Mesenchymal stem cell (in vitro differentiated cells and primary cell): ENCODE measurements around the gene P2RX4.

Source experiments
- DNase-seq: peaks from one replicate; pipeline ENCODE4 v3.0.0-alpha.2; 2013
- H2AFZ ChIP-seq: one replicate; pipeline ENCODE4 v1.6.1; 2013; ENCODE audit warnings: low read depth, mild to moderate bottlenecking, control low read depth, inconsistent platforms, low read length, moderate library complexity
- H2AK5ac ChIP-seq: 2 replicates; pipeline ENCODE4 v1.6.1; 2013; ENCODE audit warnings: low read length, moderate library complexity, mild to moderate bottlenecking, inconsistent platforms; ENCODE audit not compliant: severe bottlenecking
- H2BK120ac ChIP-seq: one replicate; pipeline ENCODE4 v1.6.1; 2013; ENCODE audit warnings: low read depth, mild to moderate bottlenecking, inconsistent platforms, low read length, moderate library complexity
- H2BK12ac ChIP-seq, 2 experiments: one replicate each; pipeline ENCODE4 v1.6.1; 2013; ENCODE audit warnings: inconsistent platforms in 2 of 2, low read length in 2 of 2, mild to moderate bottlenecking in 2 of 2, moderate library complexity in 2 of 2, control low read depth in 1 of 2
- H2BK15ac ChIP-seq: one replicate; pipeline ENCODE4 v1.6.1; 2013; ENCODE audit warnings: mild to moderate bottlenecking, low read depth, inconsistent platforms; ENCODE audit not compliant: poor library complexity, severe bottlenecking
- H2BK5ac ChIP-seq: 2 replicates; pipeline ENCODE4 v1.6.1; 2013; ENCODE audit warnings: low read depth, mild to moderate bottlenecking, low read length, control low read depth, inconsistent platforms; ENCODE audit not compliant: poor library complexity, severe bottlenecking
- H3K14ac ChIP-seq, 2 experiments: one replicate each; pipeline ENCODE4 v1.6.1; 2013; ENCODE audit warnings: inconsistent platforms in 2 of 2, low read length in 2 of 2, control low read depth in 1 of 2, mild to moderate bottlenecking in 1 of 2, moderate library complexity in 1 of 2
- H3K18ac ChIP-seq, 2 experiments: one replicate each; pipeline ENCODE4 v1.6.1; 2013; ENCODE audit warnings: inconsistent platforms in 2 of 2, low read length in 2 of 2, control low read depth in 1 of 2, low read depth in 1 of 2, mild to moderate bottlenecking in 1 of 2
- H3K23ac ChIP-seq, 2 experiments: one replicate each; pipeline ENCODE4 v1.6.1; 2013; ENCODE audit warnings: inconsistent platforms in 2 of 2, low read length in 2 of 2, mild to moderate bottlenecking in 2 of 2, moderate library complexity in 2 of 2, control low read depth in 1 of 2
- H3K27ac ChIP-seq: 2 replicates; pipeline ENCODE4 v1.5.1; 2013; ENCODE audit warnings: mild to moderate bottlenecking, moderate library complexity, low read length, control low read depth, inconsistent platforms; ENCODE audit not compliant: poor library complexity, severe bottlenecking
- H3K27me3 ChIP-seq, 2 experiments: 2 replicates each; pipeline versions ENCODE4 v1.6.1 to v1.7.0; 2013; ENCODE audit warnings: low read length in 2 of 2, mild to moderate bottlenecking in 2 of 2, moderate library complexity in 2 of 2, control low read depth in 1 of 2, inconsistent platforms in 1 of 2; ENCODE audit not compliant: control insufficient read depth in 1 of 2, insufficient read depth in 1 of 2
- H3K36me3 ChIP-seq, 2 experiments: 2 replicates each; pipeline versions ENCODE4 v1.6.1 to v1.7.0; 2013; ENCODE audit warnings: low read length in 2 of 2, control low read depth in 1 of 2, inconsistent platforms in 1 of 2, low read depth in 1 of 2, mild to moderate bottlenecking in 1 of 2; ENCODE audit not compliant: insufficient read depth in 2 of 2, control insufficient read depth in 1 of 2
- H3K4ac ChIP-seq, 2 experiments: one replicate each; pipeline ENCODE4 v1.6.1; 2013; ENCODE audit warnings: inconsistent platforms in 2 of 2, low read length in 2 of 2, mild to moderate bottlenecking in 2 of 2, moderate library complexity in 2 of 2, control low read depth in 1 of 2, low read depth in 1 of 2
- H3K4me1 ChIP-seq: 2 replicates; pipeline ENCODE4 v1.6.1; 2013; ENCODE audit warnings: low read depth, low read length, control low read depth; ENCODE audit not compliant: control insufficient read depth, insufficient read depth
- H3K4me2 ChIP-seq: 2 replicates; pipeline ENCODE4 v1.6.1; 2013; ENCODE audit warnings: low read length, mild to moderate bottlenecking, inconsistent platforms; ENCODE audit not compliant: poor library complexity, severe bottlenecking
- H3K4me3 ChIP-seq, 2 experiments: 2 replicates each; pipeline versions ENCODE4 v1.5.1 to v1.7.0; 2013; ENCODE audit warnings: low read length in 2 of 2, mild to moderate bottlenecking in 2 of 2, control low read depth in 1 of 2, low read depth in 1 of 2; ENCODE audit not compliant: insufficient read depth in 1 of 2
- H3K79me1 ChIP-seq: replicated peaks from 2 replicates; pipeline ENCODE4 v1.6.1; 2013; ENCODE audit warnings: mild to moderate bottlenecking, control low read depth, low read length, inconsistent platforms; ENCODE audit not compliant: poor library complexity, severe bottlenecking
- H3K9ac ChIP-seq: 2 replicates; pipeline ENCODE4 v1.7.0; 2013; ENCODE audit warnings: mild to moderate bottlenecking, low read length, moderate library complexity
- H3K9me3 ChIP-seq: 2 replicates; pipeline ENCODE4 v1.7.0; 2013; ENCODE audit warnings: mild to moderate bottlenecking, low read length; ENCODE audit not compliant: control insufficient read depth
- H4K8ac ChIP-seq: one replicate; pipeline ENCODE4 v1.6.1; 2013; ENCODE audit warnings: inconsistent platforms, mild to moderate bottlenecking, low read length, moderate library complexity
- H4K91ac ChIP-seq: one replicate; pipeline ENCODE4 v1.6.1; 2013; ENCODE audit warnings: mild to moderate bottlenecking, low read length, inconsistent platforms
- WGBS: methylation state at CpG from one replicate; pipeline ENCODE4 v1.1.7; 2013; ENCODE audit warnings: mixed read lengths; 5-methylcytosine and 5-hydroxymethylcytosine counted together

P2RX4 gene

DNA sequence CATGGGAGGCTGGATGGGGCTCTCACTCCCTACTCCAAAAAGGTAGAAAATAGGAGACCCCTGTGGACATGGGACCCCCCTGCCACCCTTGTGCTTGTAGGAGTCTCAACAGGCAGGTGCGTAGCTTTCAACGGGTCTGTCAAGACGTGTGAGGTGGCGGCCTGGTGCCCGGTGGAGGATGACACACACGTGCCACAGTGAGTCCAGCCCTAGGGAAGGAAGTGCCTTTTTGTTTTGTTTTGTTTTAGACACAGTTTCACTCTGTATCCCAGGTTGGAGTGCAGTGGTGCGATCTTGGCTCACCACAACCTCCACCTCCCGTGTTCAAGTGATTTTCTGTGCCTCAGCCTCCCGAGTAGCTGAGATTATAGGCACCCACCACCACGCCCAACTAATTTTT lies 12.9 kb downstream of the P2RX4 start:
- no peak for DNase-seq
- H3K4me3 ChIP-seq = no peak overlapping the region
- H2AK5ac ChIP-seq = no peak overlapping the region
- no peak overlapping the region for H2BK12ac ChIP-seq
- no peaks in the 10 kb centered on the region for H3K79me1 ChIP-seq
- no peak overlapping the region for H2BK120ac ChIP-seq
- H2BK15ac ChIP-seq = no peak overlapping the region
- no peak overlapping the region for H4K8ac ChIP-seq
- H3K27me3 ChIP-seq = no peaks in the 10 kb centered on the region
- peaks cover 2% of the 10 kb centered on the region for H3K4me1 ChIP-seq
- H4K91ac ChIP-seq = no peak overlapping the region
- peaks cover 5 to 8% of the 10 kb centered on the region in 2 experiments for H3K36me3 ChIP-seq
- no peak overlapping the region for H3K27ac ChIP-seq
- H3K23ac ChIP-seq = no peak overlapping the region
- H3K4me2 ChIP-seq = no peak overlapping the region
- 97% methylated on average over 10 of the region's 10 CpGs for WGBS
- H2AFZ ChIP-seq = no peak overlapping the region
- H2BK5ac ChIP-seq = no peak overlapping the region
- H3K9me3 ChIP-seq = no peaks in the 10 kb centered on the region
- H3K9ac ChIP-seq = no peak overlapping the region
- no peak overlapping the region for H3K18ac ChIP-seq
- H3K4ac ChIP-seq = no peak overlapping the region
- H3K14ac ChIP-seq = no peak overlapping the region

DNA sequence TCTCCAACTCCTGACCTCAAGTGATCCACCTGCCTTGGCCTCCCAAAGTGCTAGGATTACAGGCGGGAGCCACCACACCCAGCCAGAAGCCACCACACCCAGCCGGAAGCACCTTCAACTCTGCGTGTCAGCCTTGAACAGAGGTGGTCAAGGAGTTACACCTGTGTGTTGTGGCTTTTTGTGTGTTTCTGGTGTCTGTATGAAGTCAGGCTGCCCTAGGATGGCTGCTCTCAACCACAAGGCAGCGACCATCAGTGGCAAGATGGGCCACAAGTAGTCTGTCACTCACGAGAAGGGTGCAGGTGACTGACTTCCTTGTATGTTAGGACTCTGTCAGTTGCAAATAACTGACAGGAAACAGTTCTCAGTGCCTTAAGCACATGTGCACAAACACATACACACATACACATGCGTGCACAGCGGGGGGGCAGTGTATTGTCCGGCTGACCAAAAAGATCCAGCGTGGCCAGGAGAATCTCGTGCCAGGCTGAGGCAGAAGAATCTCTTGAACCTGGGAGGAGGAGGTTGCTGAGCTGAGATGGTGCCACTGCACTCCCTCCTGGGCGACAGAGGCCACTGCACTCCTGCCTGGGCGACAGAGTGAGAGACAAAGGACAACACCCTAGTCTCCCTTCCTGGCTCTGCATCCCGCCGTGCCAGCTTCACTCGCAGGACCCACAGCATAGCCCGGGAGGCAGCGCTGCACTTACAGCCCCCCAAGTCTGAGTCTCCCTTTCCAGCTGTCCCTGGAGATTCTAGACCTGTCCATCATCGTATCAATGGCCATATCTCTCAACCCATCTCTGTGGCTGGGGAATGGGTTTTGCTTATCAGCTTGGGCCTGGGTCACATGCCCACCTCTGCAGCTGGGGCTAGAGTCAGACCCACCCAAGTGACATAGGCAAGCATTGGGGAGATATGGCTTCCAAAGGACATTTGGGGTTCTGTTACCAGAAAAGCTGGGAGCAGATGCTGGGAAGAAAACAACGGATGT lies 13.7 kb downstream of the P2RX4 start:
- Histone ChIP-seq H2AFZ (no peak overlapping the region), H3K18ac (no peak overlapping the region), H3K79me1 (no peaks in the 10 kb centered on the region), H3K9me3 (no peaks in the 10 kb centered on the region), H3K27me3 (no peaks in the 10 kb centered on the region), H3K4ac (no peak overlapping the region), H2AK5ac (no peak overlapping the region), H3K9ac (no peak overlapping the region), H3K4me1 (no peaks in the 10 kb centered on the region), H2BK5ac (no peak overlapping the region), H3K4me3 (no peak overlapping the region), H2BK120ac (no peak overlapping the region), H3K27ac (no peak overlapping the region), H2BK15ac (no peak overlapping the region), H4K91ac (no peak overlapping the region), H4K8ac (no peak overlapping the region), H3K23ac (no peak overlapping the region), H2BK12ac (no peak overlapping the region), H3K4me2 (no peak overlapping the region), H3K14ac (no peak overlapping the region), H3K36me3 (peaks cover 7 to 9% of the 10 kb centered on the region in 2 experiments)
- no peak for DNase-seq
- 92% methylated on average over 17 of the region's 19 CpGs for WGBS

DNA sequence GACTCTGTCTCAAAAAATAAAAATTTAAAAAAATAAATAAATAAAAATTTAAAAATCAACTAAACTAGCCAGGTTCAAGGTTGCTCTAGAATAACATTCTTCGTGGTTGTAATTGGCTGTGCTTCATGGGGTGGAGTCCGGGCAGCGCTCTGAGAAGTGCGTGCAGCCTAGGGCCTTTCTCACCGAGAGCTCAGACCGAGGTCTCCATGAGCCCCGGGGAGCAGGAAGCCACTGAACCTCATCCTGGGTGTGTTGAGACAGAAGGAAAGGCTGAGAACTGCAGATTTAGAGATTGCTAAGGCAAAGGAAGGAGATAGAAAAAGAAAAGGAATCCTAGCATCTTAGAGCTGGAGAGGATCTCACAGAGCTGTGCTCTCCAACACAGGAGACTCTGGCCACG lies 14.7 kb downstream of the P2RX4 start:
- Histone ChIP-seq H4K8ac (no peak overlapping the region), H3K79me1 (no peaks in the 10 kb centered on the region), H3K4ac (no peak overlapping the region), H3K27ac (no peak overlapping the region), H3K18ac (no peak overlapping the region), H3K23ac (no peak overlapping the region), H2BK15ac (no peak overlapping the region), H3K27me3 (no peaks in the 10 kb centered on the region), H3K9ac (no peak overlapping the region), H3K14ac (no peak overlapping the region), H2BK120ac (no peak overlapping the region), H2AFZ (no peak overlapping the region), H3K4me3 (no peak overlapping the region), H3K36me3 (peaks cover 8 to 19% of the 10 kb centered on the region in 2 experiments), H3K4me2 (no peak overlapping the region), H2BK12ac (no peak overlapping the region), H2BK5ac (no peak overlapping the region), H3K4me1 (no peaks in the 10 kb centered on the region), H4K91ac (no peak overlapping the region), H3K9me3 (no peaks in the 10 kb centered on the region), H2AK5ac (no peak overlapping the region)
- DNase-seq = no peak
- WGBS = 95% methylated on average over 8 of the region's 8 CpGs

DNA sequence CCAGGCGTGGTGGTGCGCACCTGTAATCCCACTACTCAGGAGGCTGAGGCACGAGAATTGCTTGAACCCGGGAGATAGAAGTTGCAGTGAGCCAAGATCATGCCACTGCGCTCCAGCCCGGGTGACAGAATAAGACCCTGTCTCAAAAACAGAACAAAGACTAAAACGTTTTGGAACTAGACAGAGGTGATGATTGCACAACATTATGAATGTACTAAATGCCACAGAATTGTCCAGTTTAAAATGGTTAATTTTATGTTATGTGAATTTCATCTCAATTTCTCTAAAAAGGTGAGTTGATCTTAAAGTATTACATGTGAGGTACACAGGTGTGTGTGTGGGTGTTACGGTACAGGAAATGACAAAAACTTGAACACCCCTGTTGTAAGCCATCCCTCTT lies 16.5 kb downstream of the P2RX4 start:
- Histone ChIP-seq H4K8ac (no peak overlapping the region), H4K91ac (no peak overlapping the region), H2BK120ac (no peak overlapping the region), H3K9ac (no peak overlapping the region), H3K4ac (no peak overlapping the region), H3K18ac (no peak overlapping the region), H3K79me1 (no peaks in the 10 kb centered on the region), H3K23ac (no peak overlapping the region), H3K9me3 (no peaks in the 10 kb centered on the region), H3K4me1 (no peaks in the 10 kb centered on the region), H3K14ac (no peak overlapping the region), H3K36me3 (peaks cover 8 to 19% of the 10 kb centered on the region in 2 experiments), H3K27ac (no peak overlapping the region), H2BK15ac (no peak overlapping the region), H3K4me2 (no peak overlapping the region), H2AK5ac (no peak overlapping the region), H2AFZ (no peak overlapping the region), H2BK12ac (no peak overlapping the region), H3K4me3 (no peak overlapping the region), H2BK5ac (no peak overlapping the region), H3K27me3 (no peaks in the 10 kb centered on the region)
- DNase-seq = no peak
- WGBS = 100% methylated on average over 5 of the region's 8 CpGs
